ENCODE measurements around the gene FCN2.

Gene FCN2

GRCh38 chr9:134861595-134862334, 18.8 kb upstream of the FCN2 start:
- no peak for DNase-seq (ENCODE audit: low read depth in 2 of 2)

GRCh38 chr9:134863306-134863902, 17.2 kb upstream of the FCN2 start:
- no peak overlapping the region for H3K4me3 ChIP-seq (replicated peaks in 1 of 2; ENCODE audit: low read depth in 2 of 2, low read length in 2 of 2)
- no peak for TF ChIP-seq CTCF (IDR thresholded peaks at IDR 0.05; ENCODE audit: low read depth, low read length)
- no peak for DNase-seq (ENCODE audit: low read depth in 2 of 2)

More at GRCh38 chr9:134861595-134862334, 18.8 kb upstream of the FCN2 start:
- H3K4me3 ChIP-seq (replicated peaks in 1 of 2; ENCODE audit: low read depth in 2 of 2, low read length in 2 of 2): no peak overlapping the region
- TF ChIP-seq CTCF (IDR thresholded peaks at IDR 0.05; ENCODE audit: low read depth, low read length): no peak

- no peak overlapping the region for H3K4me3 ChIP-seq (replicated peaks in 1 of 2; ENCODE audit: low read depth in 2 of 2, low read length in 2 of 2)
- DNase-seq (ENCODE audit: low read depth in 2 of 2): peak in 1 of 2 donors; percentile 23
- TF ChIP-seq CTCF (IDR thresholded peaks at IDR 0.05; ENCODE audit: low read depth, low read length): no peak
Measured at GRCh38 chr9:134863941-134864820, 16.4 kb upstream of the FCN2 start.

- no peak for TF ChIP-seq CTCF (IDR thresholded peaks at IDR 0.05; ENCODE audit: low read depth, low read length)
Measured at GRCh38 chr9:134864821-134865190, 15.8 kb upstream of the FCN2 start.

GRCh38 chr9:134867917-134868750, 12.5 kb upstream of the FCN2 start:
- no peak for DNase-seq (ENCODE audit: low read depth in 2 of 2)
- no peak for TF ChIP-seq CTCF (IDR thresholded peaks at IDR 0.05; ENCODE audit: low read depth, low read length)
- H3K4me3 ChIP-seq (replicated peaks in 1 of 2; ENCODE audit: low read depth in 2 of 2, low read length in 2 of 2): no peak overlapping the region

More at GRCh38 chr9:134864821-134865190, 15.8 kb upstream of the FCN2 start:
- DNase-seq (ENCODE audit: low read depth in 2 of 2): no peak
- H3K4me3 ChIP-seq (replicated peaks in 1 of 2; ENCODE audit: low read depth in 2 of 2, low read length in 2 of 2): no peak overlapping the region

All from cardiac fibroblast (primary cell).